ENCODE results near the gene USP31. TPM values are rescaled to one million over a fixed set of nuclear protein-coding genes. Genes with fewer than 3 reads are reported as not detected.
"Not testable (repeated sequence)": the region's sequence is repeated elsewhere in the genome, so short reads cannot be mapped to it uniquely, and the experiment has no call there.

Gene USP31
- total RNA-seq, 1 experiment from 2014 or later: 3.5 TPM

DNA sequence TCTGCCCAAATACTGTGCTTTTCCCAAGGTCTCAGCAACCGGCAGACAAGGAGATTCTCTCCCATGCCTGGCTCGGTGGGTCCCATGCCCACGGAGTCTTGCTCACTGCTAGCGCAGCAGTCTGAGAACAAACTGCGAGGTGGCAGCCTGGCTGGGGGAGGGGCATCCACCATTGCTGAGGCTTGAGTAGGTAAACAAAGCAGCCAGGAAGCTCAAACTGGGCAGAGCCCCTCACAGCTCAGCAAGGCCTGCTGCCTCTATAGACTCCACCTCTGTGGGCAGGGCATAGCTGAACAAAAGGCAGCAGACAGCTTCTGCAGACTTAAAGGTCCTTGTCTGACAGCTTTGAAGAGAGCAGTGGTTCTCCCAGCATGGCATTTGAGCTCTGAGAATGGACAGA is 55.1 kb downstream of the USP31 start:
- H3K4me3 ChIP-seq (ENCODE audit: low read length); H3K27ac ChIP-seq (ENCODE audit: low read length); H3K4me2 ChIP-seq (ENCODE audit: low read depth, low read length, poor library complexity, severe bottlenecking); H3K9ac ChIP-seq (ENCODE audit: low read length); H3K36me3 ChIP-seq (ENCODE audit: insufficient read depth, low read length); H3K9me3 ChIP-seq (ENCODE audit: low read length); DNase-seq; H3K79me2 ChIP-seq (ENCODE audit: low read length); H2AFZ ChIP-seq (ENCODE audit: low read length); H3K4me1 ChIP-seq (ENCODE audit: low read length); H3K9me2 ChIP-seq (replicated peaks; ENCODE audit: insufficient read depth, low read length); H3K27me3 ChIP-seq (ENCODE audit: low read length); H4K20me1 ChIP-seq (ENCODE audit: insufficient read depth, low read depth, low read length): not testable (repeated sequence)

DNA sequence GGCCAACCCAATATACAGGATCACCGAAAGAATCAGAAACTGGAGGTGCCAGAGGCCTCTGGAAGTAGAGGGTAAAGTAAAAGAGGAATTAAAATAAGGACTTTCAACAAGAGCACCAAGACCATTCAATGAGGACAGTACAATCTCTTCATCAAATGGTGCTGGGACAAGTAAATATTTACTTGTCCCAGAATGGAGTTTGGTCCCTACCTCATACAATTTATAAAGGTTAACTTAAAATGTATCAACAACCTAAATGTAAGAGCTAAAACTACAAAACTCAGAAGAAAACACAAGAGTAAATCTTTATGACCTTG is 56.5 kb downstream of the USP31 start:
- Histone ChIP-seq H3K27me3 (ENCODE audit: low read length) (no peaks in the 10 kb centered on the region), H3K4me3 (ENCODE audit: low read length) (no peak overlapping the region), H3K9ac (ENCODE audit: low read length) (no peak overlapping the region), H3K9me2 (replicated peaks; ENCODE audit: insufficient read depth, low read length) (no peaks in the 10 kb centered on the region), H3K27ac (ENCODE audit: low read length) (no peak overlapping the region), H3K4me2 (ENCODE audit: low read depth, low read length, poor library complexity, severe bottlenecking) (no peak overlapping the region), H3K9me3 (ENCODE audit: low read length) (no peaks in the 10 kb centered on the region), H3K4me1 (ENCODE audit: low read length) (no peaks in the 10 kb centered on the region), H4K20me1 (ENCODE audit: insufficient read depth, low read depth, low read length) (no peaks in the 10 kb centered on the region), H3K36me3 (ENCODE audit: insufficient read depth, low read length) (no peaks in the 10 kb centered on the region), H3K79me2 (ENCODE audit: low read length) (no peaks in the 10 kb centered on the region), H2AFZ (ENCODE audit: low read length) (no peak overlapping the region)
- no peak for DNase-seq

DNA sequence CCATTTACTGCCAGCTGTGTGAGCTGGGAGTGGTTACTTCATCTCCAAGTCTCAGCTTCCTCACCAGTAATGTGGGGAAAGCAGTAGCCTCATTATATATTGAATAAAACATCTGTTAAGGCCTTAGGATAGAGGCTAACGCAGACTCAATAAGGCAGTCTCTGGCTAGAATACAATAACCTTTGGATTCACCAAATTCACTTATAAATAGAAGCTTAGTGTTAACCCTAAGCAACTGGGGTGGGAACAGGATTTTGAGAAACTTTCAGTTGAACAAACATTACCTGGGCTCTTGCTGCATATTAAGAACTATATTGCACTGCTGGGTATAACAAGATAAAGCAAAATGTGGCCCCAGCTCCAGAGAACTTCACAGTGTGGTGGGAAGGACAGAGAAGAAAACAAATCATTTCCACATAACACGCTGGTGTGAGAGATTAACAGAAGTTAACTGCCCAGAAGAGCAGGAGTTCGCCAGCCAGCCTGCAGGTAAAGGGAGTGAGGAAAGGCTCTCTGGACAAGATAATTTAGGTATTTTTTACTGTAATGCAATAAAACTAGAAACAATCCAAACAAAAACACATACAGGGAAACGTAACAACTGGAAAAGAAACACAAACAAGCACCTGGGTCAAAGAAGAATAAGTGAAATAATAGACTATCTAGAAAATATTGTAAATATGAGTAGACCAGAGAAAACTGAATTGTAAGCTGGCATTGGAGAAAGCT is 57.0 kb downstream of the USP31 start:
- Histone ChIP-seq H3K4me2 (ENCODE audit: low read depth, low read length, poor library complexity, severe bottlenecking) (no peak overlapping the region), H3K27me3 (ENCODE audit: low read length) (no peaks in the 10 kb centered on the region), H3K36me3 (ENCODE audit: insufficient read depth, low read length) (no peaks in the 10 kb centered on the region), H3K79me2 (ENCODE audit: low read length) (no peaks in the 10 kb centered on the region), H3K4me1 (ENCODE audit: low read length) (no peaks in the 10 kb centered on the region), H3K9me2 (replicated peaks; ENCODE audit: insufficient read depth, low read length) (no peaks in the 10 kb centered on the region), H2AFZ (ENCODE audit: low read length) (no peak overlapping the region), H4K20me1 (ENCODE audit: insufficient read depth, low read depth, low read length) (no peaks in the 10 kb centered on the region), H3K27ac (ENCODE audit: low read length) (no peak overlapping the region), H3K9me3 (ENCODE audit: low read length) (no peaks in the 10 kb centered on the region), H3K4me3 (ENCODE audit: low read length) (no peak overlapping the region), H3K9ac (ENCODE audit: low read length) (no peak overlapping the region)
- no peak for DNase-seq

DNA sequence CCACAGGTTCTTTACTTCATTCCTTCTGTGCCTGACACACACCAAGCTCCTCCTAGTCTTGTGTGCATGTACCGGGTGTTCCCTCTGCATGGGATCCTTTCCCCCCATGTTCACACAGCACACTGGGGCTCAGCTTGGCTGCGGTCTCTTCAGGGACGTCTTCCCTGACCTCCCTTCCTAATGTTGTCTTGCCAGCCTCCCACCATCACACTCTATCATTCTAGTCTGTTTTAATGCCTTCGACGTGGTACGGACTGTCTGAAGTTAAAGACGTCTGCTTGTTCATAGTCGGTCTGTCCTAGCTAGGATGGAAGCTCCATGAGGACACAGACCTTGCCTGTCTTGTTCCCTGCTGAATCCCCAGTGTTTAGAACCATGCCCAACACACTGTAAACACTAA is 60.1 kb downstream of the USP31 start:
- H3K4me1 ChIP-seq (ENCODE audit: low read length): no peaks in the 10 kb centered on the region
- H3K79me2 ChIP-seq (ENCODE audit: low read length): no peaks in the 10 kb centered on the region
- no peak overlapping the region for H3K4me3 ChIP-seq (ENCODE audit: low read length)
- H3K9me2 ChIP-seq (replicated peaks; ENCODE audit: insufficient read depth, low read length): no peaks in the 10 kb centered on the region
- H3K4me2 ChIP-seq (ENCODE audit: low read depth, low read length, poor library complexity, severe bottlenecking): no peak overlapping the region
- no peak overlapping the region for H3K9ac ChIP-seq (ENCODE audit: low read length)
- no peak overlapping the region for H2AFZ ChIP-seq (ENCODE audit: low read length)
- no peak overlapping the region for H3K27ac ChIP-seq (ENCODE audit: low read length)
- H3K36me3 ChIP-seq (ENCODE audit: insufficient read depth, low read length): no peaks in the 10 kb centered on the region
- H3K27me3 ChIP-seq (ENCODE audit: low read length): no peaks in the 10 kb centered on the region
- no peaks in the 10 kb centered on the region for H3K9me3 ChIP-seq (ENCODE audit: low read length)
- no peak for DNase-seq
- H4K20me1 ChIP-seq (ENCODE audit: insufficient read depth, low read depth, low read length): no peaks in the 10 kb centered on the region

DNA sequence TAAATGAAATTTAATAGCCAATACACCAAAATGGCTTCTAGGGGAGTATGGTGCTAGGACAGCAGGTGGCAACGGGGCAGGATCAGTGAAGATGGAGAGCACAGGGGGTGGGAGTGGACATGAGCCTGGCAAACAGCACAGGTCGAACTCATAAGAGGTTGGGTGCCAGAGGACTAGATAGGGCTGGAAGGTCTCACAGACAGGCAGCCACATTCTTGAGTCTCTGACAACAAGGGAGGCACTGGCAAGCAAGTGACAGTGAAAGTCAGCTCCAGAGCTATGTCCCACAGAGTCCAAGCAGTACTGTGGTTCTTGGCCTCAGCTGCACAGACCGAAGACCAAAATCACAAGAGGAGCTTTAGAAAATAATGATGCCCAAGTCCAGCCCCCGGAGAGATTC is 61.2 kb downstream of the USP31 start:
- no peaks in the 10 kb centered on the region for H3K36me3 ChIP-seq (ENCODE audit: insufficient read depth, low read length)
- no peaks in the 10 kb centered on the region for H3K79me2 ChIP-seq (ENCODE audit: low read length)
- H3K27ac ChIP-seq (ENCODE audit: low read length): no peak overlapping the region
- no peak for DNase-seq
- H2AFZ ChIP-seq (ENCODE audit: low read length): no peak overlapping the region
- H3K9ac ChIP-seq (ENCODE audit: low read length): no peak overlapping the region
- no peaks in the 10 kb centered on the region for H3K4me1 ChIP-seq (ENCODE audit: low read length)
- no peaks in the 10 kb centered on the region for H3K9me2 ChIP-seq (replicated peaks; ENCODE audit: insufficient read depth, low read length)
- no peak overlapping the region for H3K4me2 ChIP-seq (ENCODE audit: low read depth, low read length, poor library complexity, severe bottlenecking)
- no peaks in the 10 kb centered on the region for H3K27me3 ChIP-seq (ENCODE audit: low read length)
- H4K20me1 ChIP-seq (ENCODE audit: insufficient read depth, low read depth, low read length): no peaks in the 10 kb centered on the region
- no peak overlapping the region for H3K4me3 ChIP-seq (ENCODE audit: low read length)
- H3K9me3 ChIP-seq (ENCODE audit: low read length): no peaks in the 10 kb centered on the region

DNA sequence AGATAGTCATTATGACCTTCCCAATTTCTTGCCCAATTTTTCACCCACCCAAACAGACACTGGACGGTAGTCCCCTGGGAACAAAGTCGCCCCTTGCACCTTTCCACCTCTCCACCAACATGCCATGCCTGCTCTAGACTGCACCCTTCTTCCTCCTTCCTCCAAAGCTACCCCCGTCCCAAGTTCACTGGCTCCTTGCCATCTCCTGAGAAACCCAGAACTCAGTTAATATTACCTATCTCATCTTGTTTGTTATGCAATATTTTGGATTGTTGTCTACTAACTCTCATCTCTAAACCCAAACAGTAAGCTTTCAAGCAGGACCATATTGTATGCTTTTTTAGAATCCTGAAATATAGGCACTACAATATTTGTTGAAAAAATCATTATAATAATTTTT is 63.3 kb downstream of the USP31 start:
- H3K9me3 ChIP-seq (ENCODE audit: low read length): no peaks in the 10 kb centered on the region
- H3K27me3 ChIP-seq (ENCODE audit: low read length): no peaks in the 10 kb centered on the region
- no peaks in the 10 kb centered on the region for H4K20me1 ChIP-seq (ENCODE audit: insufficient read depth, low read depth, low read length)
- no peaks in the 10 kb centered on the region for H3K36me3 ChIP-seq (ENCODE audit: insufficient read depth, low read length)
- H3K4me2 ChIP-seq (ENCODE audit: low read depth, low read length, poor library complexity, severe bottlenecking): no peak overlapping the region
- no peak overlapping the region for H3K27ac ChIP-seq (ENCODE audit: low read length)
- H2AFZ ChIP-seq (ENCODE audit: low read length): no peak overlapping the region
- DNase-seq: no peak
- H3K9me2 ChIP-seq (replicated peaks; ENCODE audit: insufficient read depth, low read length): no peaks in the 10 kb centered on the region
- no peak overlapping the region for H3K9ac ChIP-seq (ENCODE audit: low read length)
- no peak overlapping the region for H3K4me3 ChIP-seq (ENCODE audit: low read length)
- H3K79me2 ChIP-seq (ENCODE audit: low read length): no peaks in the 10 kb centered on the region
- no peaks in the 10 kb centered on the region for H3K4me1 ChIP-seq (ENCODE audit: low read length)

DNA sequence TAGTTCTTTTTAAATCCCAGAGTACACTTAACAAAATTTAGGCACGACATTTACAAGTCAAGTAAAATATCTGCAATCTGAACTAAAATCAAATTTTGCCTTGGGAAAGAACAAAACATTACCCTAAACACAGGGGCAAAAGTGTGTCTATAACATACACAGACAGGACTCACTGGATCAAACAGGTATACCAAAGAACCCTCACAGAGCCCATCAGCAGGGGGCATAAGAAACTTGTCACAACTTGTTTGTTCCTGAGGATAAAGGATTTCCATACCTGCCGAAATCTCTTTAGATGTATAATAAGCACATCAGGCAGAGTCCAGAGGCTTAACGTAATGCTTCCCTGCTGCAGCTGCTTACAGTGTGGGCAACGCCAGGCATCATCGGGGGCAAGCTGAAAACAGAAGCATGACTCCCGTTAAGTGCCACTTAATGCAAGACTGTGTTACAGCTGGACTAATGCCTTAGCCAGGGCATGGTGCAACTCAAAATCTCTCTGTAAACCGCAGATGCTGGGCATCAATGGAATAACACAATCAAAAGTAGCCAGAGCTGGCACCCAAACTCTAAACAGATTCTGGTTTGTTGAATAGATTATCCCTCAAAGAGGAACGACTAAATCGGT is 67.0 kb downstream of the USP31 start:
- Histone ChIP-seq H3K9me3 (ENCODE audit: low read length) (no peaks in the 10 kb centered on the region), H2AFZ (ENCODE audit: low read length) (no peak overlapping the region), H3K27me3 (ENCODE audit: low read length) (no peaks in the 10 kb centered on the region), H3K4me1 (ENCODE audit: low read length) (no peaks in the 10 kb centered on the region), H3K9me2 (replicated peaks; ENCODE audit: insufficient read depth, low read length) (no peaks in the 10 kb centered on the region), H3K27ac (ENCODE audit: low read length) (no peak overlapping the region), H3K79me2 (ENCODE audit: low read length) (no peaks in the 10 kb centered on the region), H3K4me3 (ENCODE audit: low read length) (no peak overlapping the region), H3K36me3 (ENCODE audit: insufficient read depth, low read length) (no peaks in the 10 kb centered on the region), H3K9ac (ENCODE audit: low read length) (no peak overlapping the region), H4K20me1 (ENCODE audit: insufficient read depth, low read depth, low read length) (no peaks in the 10 kb centered on the region), H3K4me2 (ENCODE audit: low read depth, low read length, poor library complexity, severe bottlenecking) (no peak overlapping the region)
- DNase-seq: no peak

DNA sequence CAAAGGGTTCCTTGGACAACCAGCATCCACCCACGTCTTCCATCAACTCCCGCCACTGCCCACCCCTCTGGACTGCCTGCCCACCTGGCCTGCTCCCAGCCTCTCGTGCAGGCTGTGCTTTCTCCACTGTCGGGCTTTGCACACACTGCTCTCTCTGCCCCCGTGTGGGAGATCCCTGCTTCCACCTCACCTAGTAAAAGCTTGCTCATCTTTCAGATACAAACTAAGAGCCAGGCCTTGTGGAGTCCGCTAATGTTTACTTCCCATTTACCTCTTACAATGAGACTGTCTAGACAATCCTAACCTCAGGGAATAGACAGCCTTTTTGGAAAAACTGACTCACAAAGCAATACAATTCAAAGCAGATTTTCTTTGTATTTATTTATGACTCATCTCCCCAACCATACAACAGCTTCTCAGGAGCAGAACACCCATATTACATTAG is 67.6 kb downstream of the USP31 start:
- no peaks in the 10 kb centered on the region for H3K4me1 ChIP-seq (ENCODE audit: low read length)
- H2AFZ ChIP-seq (ENCODE audit: low read length): no peak overlapping the region
- H3K27ac ChIP-seq (ENCODE audit: low read length): no peak overlapping the region
- H4K20me1 ChIP-seq (ENCODE audit: insufficient read depth, low read depth, low read length): no peaks in the 10 kb centered on the region
- no peak overlapping the region for H3K4me2 ChIP-seq (ENCODE audit: low read depth, low read length, poor library complexity, severe bottlenecking)
- DNase-seq: no peak
- no peaks in the 10 kb centered on the region for H3K79me2 ChIP-seq (ENCODE audit: low read length)
- no peak overlapping the region for H3K9ac ChIP-seq (ENCODE audit: low read length)
- H3K9me3 ChIP-seq (ENCODE audit: low read length): no peaks in the 10 kb centered on the region
- no peaks in the 10 kb centered on the region for H3K27me3 ChIP-seq (ENCODE audit: low read length)
- no peaks in the 10 kb centered on the region for H3K36me3 ChIP-seq (ENCODE audit: insufficient read depth, low read length)
- no peaks in the 10 kb centered on the region for H3K9me2 ChIP-seq (replicated peaks; ENCODE audit: insufficient read depth, low read length)
- H3K4me3 ChIP-seq (ENCODE audit: low read length): no peak overlapping the region

All from Karpas-422 (cell line).